Osteoblast (primary cell): Measurements from ENCODE around the gene GALNS. TPM values are rescaled to one million over a fixed set of nuclear protein-coding genes. Genes with fewer than 3 reads are reported as not detected.
A peak's percentile ranks its signal among the peaks of the same experiment; 100 is the strongest.
"Not testable (repeated sequence)": the region's sequence is repeated elsewhere in the genome, so short reads cannot be mapped to it uniquely, and the experiment has no call there.

Experiments used
- DNase-seq: peaks from one replicate; pipeline ENCODE4 v3.0.0; 2011; ENCODE audit warnings: low spot score, mixed read lengths; ENCODE audit not compliant: insufficient read length; ENCODE audit errors: missing footprints
- H2AFZ ChIP-seq: 2 replicates; pipeline ENCODE4 v1.6.0; 2011; ENCODE audit warnings: mild to moderate bottlenecking, low read length
- H3K27ac ChIP-seq: 2 replicates; pipeline ENCODE4 v1.5.1; 2011; ENCODE audit warnings: mild to moderate bottlenecking, low read depth, low read length, moderate library complexity
- H3K27me3 ChIP-seq: 2 replicates; pipeline ENCODE4 v1.6.0; 2012; ENCODE audit warnings: mild to moderate bottlenecking, control low read depth, inconsistent platforms, low read length, moderate library complexity; ENCODE audit not compliant: insufficient read depth
- H3K36me3 ChIP-seq: 2 replicates; pipeline ENCODE4 v1.5.1; 2011; ENCODE audit warnings: mild to moderate bottlenecking, low read length, control low read depth, moderate library complexity; ENCODE audit not compliant: insufficient read depth
- H3K4me1 ChIP-seq: 2 replicates; pipeline ENCODE4 v1.5.1; 2011; ENCODE audit warnings: mild to moderate bottlenecking, low read length, control low read depth, moderate library complexity; ENCODE audit not compliant: insufficient read depth
- H3K4me2 ChIP-seq: 2 replicates; pipeline ENCODE4 v1.6.0; 2011; ENCODE audit warnings: mild to moderate bottlenecking, low read length; ENCODE audit not compliant: insufficient read depth
- H3K4me3 ChIP-seq: fragments of 200-600 bp; sonication (generic); 3 replicates; pipeline ENCODE4 v1.5.1; 2012; ENCODE audit warnings: mild to moderate bottlenecking, low read length, inconsistent platforms; ENCODE audit not compliant: insufficient read depth
- H3K79me2 ChIP-seq: 2 replicates; pipeline ENCODE4 v1.6.0; 2012; ENCODE audit warnings: mild to moderate bottlenecking, low read length, control low read depth, inconsistent platforms; ENCODE audit not compliant: insufficient read depth
- H3K9me3 ChIP-seq: 2 replicates; pipeline ENCODE4 v1.5.1; 2011; ENCODE audit warnings: low read depth, low read length, control low read depth
- H4K20me1 ChIP-seq: 2 replicates; pipeline ENCODE4 v1.6.0; 2012; ENCODE audit warnings: mild to moderate bottlenecking, low read length, control low read depth; ENCODE audit not compliant: insufficient read depth
- total RNA-seq: library from RNA; depleted of rRNA; stranded (reverse); fragments of >200 nt; gene quantifications from 2 replicates; pipeline ENCODE4 v1.2.3, GENCODE V29; 2012
- TF ChIP-seq, protein P1 (sequence below): IDR thresholded peaks from 2 replicates; pipeline ENCODE4 v1.5.1; 2011; ENCODE audit warnings: mild to moderate bottlenecking, low read depth, low read length, moderate library complexity; ENCODE audit errors: extremely low read depth

Gene GALNS
- total RNA-seq, 1 donor = 48.1 TPM

DNA sequence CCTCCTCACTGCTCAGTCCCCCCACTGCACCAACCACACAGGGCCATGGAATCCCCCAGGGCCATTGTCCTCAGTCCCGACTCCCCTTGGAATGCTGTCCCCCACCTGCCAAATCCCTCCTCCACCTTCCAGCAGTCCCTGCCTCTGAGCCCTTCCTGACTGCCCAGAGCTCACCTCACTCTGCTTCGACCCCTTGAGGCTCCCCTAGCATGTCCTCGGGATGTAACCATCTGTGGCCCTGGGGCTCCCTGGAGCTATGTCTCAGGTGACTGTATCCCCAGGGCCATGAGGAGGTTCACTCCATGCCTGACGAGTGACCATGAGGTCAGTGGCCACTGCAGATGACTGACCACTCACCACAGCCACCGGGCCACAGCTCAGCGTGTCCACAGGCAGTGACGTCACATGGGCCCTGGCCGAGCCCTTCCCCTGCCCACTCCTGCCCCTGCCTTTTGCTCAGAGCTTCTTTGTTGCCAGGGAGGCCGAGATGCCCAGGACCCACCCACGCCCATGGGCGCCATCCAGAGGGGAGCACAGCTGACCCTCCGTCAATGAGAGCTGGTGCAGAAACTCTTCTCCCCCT is 64.0 kb downstream of the GALNS start:
- Histone ChIP-seq H3K79me2 (no peaks in the 10 kb centered on the region), H3K36me3 (no peaks in the 10 kb centered on the region), H3K4me2 (no peak overlapping the region), H3K27ac (no peak overlapping the region), H3K27me3 (no peaks in the 10 kb centered on the region), H4K20me1 (no peaks in the 10 kb centered on the region), H2AFZ (no peak overlapping the region), H3K4me1 (peaks cover 21% of the 10 kb centered on the region), H3K9me3 (no peaks in the 10 kb centered on the region), H3K4me3 (no peak overlapping the region)
- DNase-seq = peak; percentile 57
- TF ChIP-seq, protein P1, sequence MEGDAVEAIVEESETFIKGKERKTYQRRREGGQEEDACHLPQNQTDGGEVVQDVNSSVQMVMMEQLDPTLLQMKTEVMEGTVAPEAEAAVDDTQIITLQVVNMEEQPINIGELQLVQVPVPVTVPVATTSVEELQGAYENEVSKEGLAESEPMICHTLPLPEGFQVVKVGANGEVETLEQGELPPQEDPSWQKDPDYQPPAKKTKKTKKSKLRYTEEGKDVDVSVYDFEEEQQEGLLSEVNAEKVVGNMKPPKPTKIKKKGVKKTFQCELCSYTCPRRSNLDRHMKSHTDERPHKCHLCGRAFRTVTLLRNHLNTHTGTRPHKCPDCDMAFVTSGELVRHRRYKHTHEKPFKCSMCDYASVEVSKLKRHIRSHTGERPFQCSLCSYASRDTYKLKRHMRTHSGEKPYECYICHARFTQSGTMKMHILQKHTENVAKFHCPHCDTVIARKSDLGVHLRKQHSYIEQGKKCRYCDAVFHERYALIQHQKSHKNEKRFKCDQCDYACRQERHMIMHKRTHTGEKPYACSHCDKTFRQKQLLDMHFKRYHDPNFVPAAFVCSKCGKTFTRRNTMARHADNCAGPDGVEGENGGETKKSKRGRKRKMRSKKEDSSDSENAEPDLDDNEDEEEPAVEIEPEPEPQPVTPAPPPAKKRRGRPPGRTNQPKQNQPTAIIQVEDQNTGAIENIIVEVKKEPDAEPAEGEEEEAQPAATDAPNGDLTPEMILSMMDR = no peak

DNA sequence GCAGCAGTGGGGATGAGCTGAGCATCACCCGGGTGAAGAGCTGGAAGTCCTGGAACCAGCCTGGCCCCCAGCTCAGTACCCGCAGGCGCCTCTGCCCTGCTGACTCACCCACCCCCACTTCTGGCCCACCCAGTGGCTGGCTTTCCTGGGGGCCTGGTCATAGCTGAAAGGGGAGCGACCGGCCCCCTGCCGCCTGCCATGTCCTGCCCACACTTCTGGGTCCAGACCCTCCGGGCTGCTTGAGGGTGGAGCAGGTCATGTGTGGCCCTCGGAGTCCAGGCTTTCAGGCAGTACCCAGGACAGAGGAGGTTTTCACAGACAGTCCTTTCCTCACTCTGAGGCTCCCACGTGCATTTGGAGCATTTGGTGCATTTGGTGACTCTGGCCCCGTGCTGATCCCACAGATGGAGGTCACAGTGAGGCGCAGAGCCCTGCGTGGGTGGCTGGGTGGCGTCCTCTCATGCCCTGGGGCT is 64.6 kb downstream of the GALNS start:
- peak; percentile 85 for DNase-seq
- H3K36me3 ChIP-seq = no peaks in the 10 kb centered on the region
- peak overlapping the region; percentile 17 for H3K4me2 ChIP-seq
- H2AFZ ChIP-seq = no peak overlapping the region
- no peaks in the 10 kb centered on the region for H4K20me1 ChIP-seq
- H3K4me1 ChIP-seq = peaks cover 21% of the 10 kb centered on the region
- H3K79me2 ChIP-seq = no peaks in the 10 kb centered on the region
- no peaks in the 10 kb centered on the region for H3K27me3 ChIP-seq
- H3K4me3 ChIP-seq = no peak overlapping the region
- H3K9me3 ChIP-seq = no peaks in the 10 kb centered on the region
- TF ChIP-seq, protein P1 = no peak
- H3K27ac ChIP-seq = no peak overlapping the region

DNA sequence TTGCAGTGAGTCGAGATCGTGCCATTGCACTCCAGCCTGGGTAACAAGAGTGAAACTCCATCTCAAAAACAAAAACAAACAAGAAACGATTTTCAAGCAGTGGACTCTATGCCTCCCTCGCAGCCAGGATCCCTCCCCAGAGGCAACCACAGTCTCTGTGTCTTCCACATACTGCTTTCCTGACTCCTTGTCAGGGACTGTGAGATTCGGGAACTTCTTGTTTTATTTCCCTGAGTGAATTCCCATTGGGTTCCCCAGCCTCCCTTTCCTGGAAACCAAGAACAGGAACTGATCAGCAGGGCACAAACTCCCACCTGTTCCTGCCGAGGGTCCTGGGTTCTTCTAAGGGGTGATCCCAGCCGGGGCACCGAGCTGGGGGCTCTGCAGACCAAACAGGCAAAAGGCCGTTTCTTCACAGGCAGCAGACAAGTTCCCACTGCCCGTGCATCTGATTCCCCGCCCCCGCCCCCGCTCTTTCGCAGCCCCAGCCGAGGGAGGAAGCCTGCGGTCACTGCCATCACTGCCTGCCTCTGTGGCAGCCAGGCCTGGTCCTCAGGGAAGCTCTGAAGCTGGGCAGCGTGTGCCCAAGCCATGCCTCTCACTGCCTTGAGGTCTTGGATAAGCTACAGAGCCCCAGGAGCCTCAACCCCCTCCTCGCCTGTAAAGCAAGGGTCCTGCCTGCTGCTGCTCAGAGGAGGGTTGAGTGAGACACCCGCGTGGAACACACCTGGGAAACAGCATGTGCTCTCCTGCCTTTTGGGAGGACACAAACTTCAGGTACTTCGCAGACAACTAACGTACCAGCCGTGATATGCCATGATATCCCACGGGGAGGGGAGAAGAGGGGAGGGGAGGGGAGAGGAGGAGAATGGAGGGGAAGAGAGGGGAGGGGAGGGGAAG is 66.2 kb downstream of the GALNS start:
- H3K4me1 ChIP-seq = peaks cover 21% of the 10 kb centered on the region
- H2AFZ ChIP-seq = peak overlapping the region; percentile 91
- peak overlapping the region; percentile 58 for H3K4me3 ChIP-seq
- no peaks in the 10 kb centered on the region for H3K36me3 ChIP-seq
- TF ChIP-seq, protein P1 = no peak
- DNase-seq = peak; percentile 93
- no peaks in the 10 kb centered on the region for H3K9me3 ChIP-seq
- no peaks in the 10 kb centered on the region for H3K27me3 ChIP-seq
- H3K4me2 ChIP-seq = peak overlapping the region; percentile 72
- H4K20me1 ChIP-seq = no peaks in the 10 kb centered on the region
- no peaks in the 10 kb centered on the region for H3K79me2 ChIP-seq
- H3K27ac ChIP-seq = peak overlapping the region; percentile 51

DNA sequence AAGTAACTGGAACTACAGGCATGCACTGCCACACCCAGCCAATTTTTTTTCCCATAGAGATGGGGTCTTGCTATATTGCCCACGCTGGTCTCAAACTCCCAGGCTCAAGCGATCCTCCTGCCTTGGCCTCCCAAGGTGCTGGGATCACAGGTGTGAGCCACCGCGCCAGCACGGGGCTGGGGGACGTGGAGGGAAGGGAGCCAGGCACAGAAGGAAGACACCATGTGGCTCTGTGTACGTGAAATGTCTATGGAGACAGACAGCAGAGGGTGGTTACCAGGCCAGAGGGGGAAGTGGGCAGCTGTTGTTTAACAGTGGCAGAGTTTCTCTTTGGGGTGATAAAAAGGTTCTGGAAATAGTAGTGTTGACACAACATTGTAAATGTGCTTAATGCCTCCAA is 67.2 kb downstream of the GALNS start:
- Histone ChIP-seq H3K27me3 (no peaks in the 10 kb centered on the region), H3K27ac (no peak overlapping the region), H3K4me3 (no peak overlapping the region), H3K79me2 (no peaks in the 10 kb centered on the region), H2AFZ (no peak overlapping the region), H3K4me1 (peaks cover 21% of the 10 kb centered on the region), H4K20me1 (no peaks in the 10 kb centered on the region), H3K36me3 (no peaks in the 10 kb centered on the region), H3K4me2 (no peak overlapping the region), H3K9me3 (no peaks in the 10 kb centered on the region)
- TF ChIP-seq, protein P1 = no peak
- DNase-seq = peak; percentile 38

DNA sequence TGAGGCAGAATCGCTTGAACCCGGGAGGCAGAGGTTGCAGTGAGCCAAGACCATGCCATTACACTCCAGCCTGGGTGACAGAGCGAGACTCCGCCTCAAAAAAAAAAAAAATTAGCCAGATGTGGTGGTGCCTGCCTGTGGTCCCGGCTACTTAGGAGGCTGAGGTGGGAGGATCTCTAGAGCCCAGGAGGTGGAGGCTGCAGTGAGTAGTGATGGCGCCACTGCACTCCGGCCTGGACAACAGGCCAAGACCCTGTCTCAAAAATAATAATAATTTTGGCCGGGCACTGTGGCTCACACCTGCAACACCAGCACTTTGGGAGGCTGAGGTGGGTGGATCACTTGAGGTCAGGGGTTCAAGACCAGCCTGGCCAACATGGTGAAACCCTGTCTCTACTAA is 68.0 kb downstream of the GALNS start:
- not testable (repeated sequence) for H4K20me1 ChIP-seq, H3K4me3 ChIP-seq, H2AFZ ChIP-seq, H3K27me3 ChIP-seq, H3K27ac ChIP-seq, H3K36me3 ChIP-seq, H3K79me2 ChIP-seq, H3K4me2 ChIP-seq, DNase-seq, H3K9me3 ChIP-seq
- peaks cover 21% of the 10 kb centered on the region for H3K4me1 ChIP-seq
